NCI-H1417 treated with DMSO at 0.1 percent for 48 hours (cell line): ENCODE data around the gene IFT172.
"Not testable (repeated sequence)": the region's sequence is repeated elsewhere in the genome, so short reads cannot be mapped to it uniquely, and the experiment has no call there.

Source experiments
- DNase-seq: peaks from one replicate; lab custom pipeline; 2025; lab: John Stamatoyannopoulos, UW

IFT172 gene, protein sequence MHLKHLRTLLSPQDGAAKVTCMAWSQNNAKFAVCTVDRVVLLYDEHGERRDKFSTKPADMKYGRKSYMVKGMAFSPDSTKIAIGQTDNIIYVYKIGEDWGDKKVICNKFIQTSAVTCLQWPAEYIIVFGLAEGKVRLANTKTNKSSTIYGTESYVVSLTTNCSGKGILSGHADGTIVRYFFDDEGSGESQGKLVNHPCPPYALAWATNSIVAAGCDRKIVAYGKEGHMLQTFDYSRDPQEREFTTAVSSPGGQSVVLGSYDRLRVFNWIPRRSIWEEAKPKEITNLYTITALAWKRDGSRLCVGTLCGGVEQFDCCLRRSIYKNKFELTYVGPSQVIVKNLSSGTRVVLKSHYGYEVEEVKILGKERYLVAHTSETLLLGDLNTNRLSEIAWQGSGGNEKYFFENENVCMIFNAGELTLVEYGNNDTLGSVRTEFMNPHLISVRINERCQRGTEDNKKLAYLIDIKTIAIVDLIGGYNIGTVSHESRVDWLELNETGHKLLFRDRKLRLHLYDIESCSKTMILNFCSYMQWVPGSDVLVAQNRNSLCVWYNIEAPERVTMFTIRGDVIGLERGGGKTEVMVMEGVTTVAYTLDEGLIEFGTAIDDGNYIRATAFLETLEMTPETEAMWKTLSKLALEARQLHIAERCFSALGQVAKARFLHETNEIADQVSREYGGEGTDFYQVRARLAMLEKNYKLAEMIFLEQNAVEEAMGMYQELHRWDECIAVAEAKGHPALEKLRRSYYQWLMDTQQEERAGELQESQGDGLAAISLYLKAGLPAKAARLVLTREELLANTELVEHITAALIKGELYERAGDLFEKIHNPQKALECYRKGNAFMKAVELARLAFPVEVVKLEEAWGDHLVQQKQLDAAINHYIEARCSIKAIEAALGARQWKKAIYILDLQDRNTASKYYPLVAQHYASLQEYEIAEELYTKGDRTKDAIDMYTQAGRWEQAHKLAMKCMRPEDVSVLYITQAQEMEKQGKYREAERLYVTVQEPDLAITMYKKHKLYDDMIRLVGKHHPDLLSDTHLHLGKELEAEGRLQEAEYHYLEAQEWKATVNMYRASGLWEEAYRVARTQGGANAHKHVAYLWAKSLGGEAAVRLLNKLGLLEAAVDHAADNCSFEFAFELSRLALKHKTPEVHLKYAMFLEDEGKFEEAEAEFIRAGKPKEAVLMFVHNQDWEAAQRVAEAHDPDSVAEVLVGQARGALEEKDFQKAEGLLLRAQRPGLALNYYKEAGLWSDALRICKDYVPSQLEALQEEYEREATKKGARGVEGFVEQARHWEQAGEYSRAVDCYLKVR (N-terminal part only)

DNA sequence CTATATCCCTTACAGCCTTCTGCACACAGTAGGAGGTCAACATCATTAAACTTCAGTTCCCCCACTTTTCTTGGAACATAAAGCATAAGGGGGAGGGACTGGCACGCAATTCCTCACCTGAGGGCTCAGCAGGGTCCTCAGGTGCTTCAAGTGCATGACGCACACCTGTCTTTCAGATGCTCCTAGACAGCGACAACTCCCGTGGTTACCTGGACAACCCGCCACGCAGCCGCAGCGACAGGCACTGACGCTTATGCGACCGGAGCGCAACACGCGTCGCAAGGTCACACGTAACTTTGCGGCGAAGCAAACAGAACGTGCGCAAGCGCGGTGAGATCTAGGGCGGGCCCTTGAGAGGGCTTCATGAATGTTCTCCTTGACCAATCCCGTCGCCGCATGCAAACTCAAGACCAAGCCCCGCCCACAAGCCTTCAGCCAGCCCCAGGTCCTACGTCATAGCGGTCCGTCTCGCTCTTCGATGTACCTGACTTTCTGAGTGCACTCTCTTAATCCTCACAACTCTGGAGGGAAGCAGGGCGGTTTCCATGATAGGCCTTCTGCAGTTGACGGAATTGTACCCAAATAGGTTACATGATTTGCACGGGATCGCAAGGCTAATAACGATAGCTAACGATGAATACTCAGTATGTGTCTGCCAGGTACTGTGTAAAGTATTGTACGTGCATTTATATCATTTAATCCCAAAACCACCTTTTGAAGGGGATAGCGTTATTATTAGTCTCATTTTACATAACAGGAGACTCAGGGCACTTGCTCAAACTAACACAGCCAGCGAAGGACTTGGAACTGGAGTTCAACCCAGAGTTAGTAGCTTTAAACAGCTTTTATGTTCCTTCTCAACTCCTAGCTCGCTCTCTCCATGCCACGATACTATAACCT lies at the start of gene IFT172:
Gene IFT172 (minus strand): TSS at position 246 of the 900 bp plus-strand sequence. CDS start 90 bp downstream, at position 156.
- DNase-seq, result peak; percentile 98

DNA sequence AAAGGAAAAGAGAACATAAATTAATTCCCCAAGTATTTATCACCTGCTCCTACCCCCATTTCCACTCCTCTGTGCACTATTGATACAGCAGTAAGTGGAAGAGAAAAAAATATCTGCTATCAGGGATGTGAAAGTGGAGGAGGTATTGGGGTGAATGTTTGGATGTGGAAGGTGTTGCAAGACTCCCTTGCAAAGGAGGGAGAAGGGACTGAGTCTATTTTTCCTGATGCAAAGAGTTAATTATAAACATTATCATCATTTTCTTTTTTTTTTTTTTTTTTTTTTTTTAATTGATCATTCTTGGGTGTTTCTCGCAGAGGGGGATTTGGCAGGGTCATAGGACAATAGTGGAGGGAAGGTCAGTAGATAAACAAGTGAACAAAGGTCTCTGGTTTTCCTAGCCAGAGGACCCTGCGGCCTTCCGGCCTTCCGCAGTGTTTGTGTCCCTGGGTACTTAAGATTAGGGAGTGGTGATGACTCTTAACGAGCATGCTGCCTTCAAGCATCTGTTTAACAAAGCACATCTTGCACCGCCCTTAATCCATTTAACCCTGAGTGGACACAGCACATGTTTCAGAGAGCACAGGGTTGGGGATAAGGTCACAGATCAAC lies 49.4 kb upstream of the IFT172 start:
- not testable (repeated sequence) for DNase-seq

DNA sequence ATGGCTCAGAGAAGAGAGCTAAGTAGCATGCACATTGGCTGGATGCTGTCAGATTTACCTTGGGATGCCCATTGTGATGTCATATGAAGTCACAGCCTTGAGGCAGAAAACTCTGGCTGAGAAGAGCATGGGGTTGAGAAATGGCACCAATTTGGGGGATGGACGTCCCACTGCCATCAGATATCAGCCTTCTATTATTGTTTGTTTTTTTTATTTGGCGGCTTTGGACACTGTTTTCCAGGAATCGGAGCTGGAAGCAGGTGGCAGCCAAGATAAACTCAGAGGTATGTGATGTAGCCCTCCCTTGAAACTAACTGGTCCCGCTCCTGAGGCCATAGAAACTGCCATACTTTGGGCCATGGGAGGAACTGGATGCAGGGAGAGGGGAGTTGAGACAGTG lies 47.7 kb upstream of the IFT172 start:
- no peak for DNase-seq

DNA sequence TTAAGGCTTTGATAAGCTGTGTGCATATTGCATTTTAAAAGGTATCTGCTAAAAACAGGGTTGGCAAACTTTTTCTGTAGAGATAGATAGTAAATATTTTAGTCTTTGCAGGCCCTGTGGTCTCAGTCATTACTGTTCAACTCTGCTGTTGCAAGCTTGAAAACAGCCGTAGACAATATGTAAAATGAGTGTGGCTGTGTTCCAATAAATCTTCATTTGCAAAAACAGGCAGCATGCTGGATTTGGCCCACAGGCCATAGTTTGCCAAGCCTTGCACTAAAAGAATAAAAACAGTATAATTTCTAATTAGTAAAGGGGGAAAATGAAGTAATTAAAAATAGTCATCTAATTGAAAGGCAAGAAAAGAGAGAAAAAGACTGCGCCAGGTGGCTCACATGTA lies 42.4 kb upstream of the IFT172 start:
- DNase-seq, result no peak

DNA sequence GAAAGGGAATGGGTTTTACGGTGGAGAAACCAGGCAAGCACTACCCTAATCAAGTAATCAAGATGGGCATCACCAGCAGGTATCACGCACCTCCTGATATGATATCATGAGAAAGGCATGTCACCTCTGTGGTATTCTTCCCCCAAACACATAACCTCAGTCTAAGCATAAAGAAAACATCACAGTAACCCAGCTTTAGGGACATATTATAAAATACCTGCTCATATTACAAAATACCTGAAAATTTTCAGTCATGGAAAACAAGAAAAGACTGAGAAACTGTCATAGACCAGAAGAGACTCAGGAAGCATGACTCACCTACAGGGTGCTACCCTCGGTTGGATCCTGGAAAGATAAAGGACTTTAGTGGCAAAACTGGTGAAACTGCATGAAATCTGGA lies 37.6 kb upstream of the IFT172 start:
- no peak for DNase-seq

DNA sequence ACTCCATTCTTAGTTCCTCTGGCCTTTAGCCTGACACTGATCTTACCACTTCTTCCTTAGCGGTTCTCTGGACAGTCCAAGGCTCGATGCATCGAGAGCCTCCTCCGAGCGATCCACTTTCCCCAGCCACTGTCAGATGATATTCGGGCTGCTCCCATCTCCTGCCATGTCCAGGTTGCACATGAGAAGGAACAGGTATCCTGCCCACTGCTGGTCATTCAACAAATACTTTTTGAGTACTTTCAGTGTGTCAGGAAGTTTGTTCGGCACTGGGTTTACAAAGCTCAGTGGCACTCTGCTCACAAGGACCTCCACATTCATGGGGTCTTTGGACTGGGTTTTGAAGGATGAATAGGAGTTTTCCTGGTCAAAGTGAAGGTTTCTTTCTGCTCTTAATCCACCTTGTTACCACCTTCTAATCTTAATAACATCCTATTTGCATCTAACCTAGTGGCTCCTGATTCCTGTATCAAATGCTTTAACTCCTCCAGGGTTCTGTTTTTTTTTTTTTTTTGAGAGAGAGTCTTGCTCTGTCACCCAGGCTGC lies 32.9 kb upstream of the IFT172 start:
- no peak for DNase-seq

DNA sequence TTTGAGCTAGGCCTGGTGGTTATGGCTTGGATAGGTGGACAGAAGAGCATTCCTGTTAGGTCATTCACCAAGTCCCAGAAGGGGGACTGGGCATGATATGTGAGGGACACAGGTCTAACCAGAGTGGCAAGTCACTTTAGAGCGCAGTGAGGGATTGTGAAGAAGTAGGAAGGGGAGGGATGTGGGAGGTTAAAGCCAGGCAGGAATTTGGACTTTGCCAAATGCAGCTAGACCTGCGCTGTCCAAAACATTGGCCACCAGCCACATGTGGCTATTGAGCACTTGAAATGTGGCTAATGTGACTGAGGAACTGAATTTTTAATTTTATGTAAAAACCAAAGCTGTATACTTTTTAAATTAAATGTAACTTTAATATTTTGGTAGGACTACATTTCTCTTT lies 30.8 kb upstream of the IFT172 start:
- DNase-seq, result no peak

DNA sequence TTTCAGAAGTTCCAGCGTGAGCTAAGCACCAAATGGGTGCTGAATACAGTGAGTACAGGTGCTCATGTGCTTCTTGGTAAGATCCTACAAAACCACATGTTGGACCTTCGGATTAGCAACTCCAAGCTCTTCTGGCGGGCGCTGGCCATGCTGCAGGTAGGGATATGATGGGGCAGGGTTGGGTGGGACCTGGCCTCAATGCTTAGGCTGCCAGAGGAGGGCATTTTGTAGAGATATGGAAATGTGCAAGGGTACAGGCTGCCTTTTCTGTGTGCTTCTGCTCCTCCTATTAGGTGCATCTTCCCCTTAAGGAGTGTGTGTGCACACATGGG lies 29.2 kb upstream of the IFT172 start:
- DNase-seq, result no peak

DNA sequence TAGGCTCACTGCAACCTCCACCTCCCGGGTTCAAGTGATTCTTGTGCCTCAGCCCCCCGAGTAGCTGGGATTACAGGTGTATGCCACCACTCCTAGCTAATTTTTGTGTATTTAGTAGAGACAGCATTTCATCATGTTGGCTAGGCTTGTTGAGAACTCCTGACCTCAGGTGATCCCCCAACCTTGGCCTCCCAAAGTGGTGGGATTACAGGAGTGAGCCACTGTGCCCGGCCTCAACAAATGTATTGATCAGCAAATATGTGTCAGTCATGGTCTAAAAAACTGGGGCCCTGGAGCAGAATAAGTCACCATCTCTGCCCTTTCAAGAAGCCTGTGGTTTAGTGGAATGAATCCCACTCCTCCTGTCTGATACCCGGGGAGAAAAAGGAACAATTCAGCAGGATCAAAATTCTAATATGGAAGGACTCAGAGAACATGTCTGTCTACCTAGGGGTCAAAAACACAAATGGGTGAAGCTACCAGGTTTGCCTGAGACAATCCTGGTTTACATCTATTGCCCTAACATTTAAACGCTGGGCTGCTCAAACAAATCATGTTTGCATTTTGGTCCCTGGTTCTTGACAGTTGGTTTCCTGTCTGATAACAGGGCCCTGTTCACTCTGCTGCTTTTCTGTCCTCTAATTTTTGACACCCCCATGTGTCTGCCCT lies 28.7 kb upstream of the IFT172 start:
- no peak for DNase-seq

DNA sequence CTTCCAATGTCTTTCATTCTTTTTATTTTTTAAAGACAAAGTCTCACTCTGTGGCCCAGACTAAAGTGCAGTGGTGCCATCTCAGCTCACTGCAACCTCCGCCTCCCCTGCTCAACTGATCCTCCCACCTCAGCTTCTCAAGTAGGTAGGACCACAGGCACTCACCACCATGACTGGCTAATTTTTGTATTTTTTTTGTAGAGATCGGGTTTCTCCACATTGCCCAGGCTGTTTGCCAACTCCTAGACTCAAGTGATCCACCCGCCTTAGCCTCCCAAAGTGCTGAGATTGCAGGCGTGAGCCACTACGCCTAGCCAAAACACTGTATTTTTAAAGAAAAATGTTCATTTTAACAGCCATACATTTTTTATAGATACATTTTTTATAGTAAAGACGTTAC lies 19.8 kb upstream of the IFT172 start:
- no peak for DNase-seq

DNA sequence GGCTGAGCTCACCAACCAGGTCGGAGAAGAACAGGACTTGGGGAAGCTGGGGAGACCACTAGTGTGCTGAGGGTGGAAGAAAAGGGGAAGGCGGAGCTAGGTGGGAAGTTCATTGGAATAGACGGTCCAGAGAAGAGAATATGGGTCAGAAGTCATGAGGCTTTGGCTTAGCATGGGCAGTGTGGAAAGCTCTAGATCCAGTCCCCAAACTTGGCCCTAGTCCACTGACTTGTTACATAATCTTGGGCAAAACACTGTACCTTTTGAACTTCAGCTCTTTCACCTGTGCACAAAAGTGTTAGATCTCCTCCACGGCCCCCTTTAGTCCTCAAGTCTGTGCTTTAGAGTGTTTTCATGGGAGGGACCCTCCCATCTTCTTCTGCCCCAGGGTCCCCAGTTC lies 17.8 kb upstream of the IFT172 start:
- no peak for DNase-seq

DNA sequence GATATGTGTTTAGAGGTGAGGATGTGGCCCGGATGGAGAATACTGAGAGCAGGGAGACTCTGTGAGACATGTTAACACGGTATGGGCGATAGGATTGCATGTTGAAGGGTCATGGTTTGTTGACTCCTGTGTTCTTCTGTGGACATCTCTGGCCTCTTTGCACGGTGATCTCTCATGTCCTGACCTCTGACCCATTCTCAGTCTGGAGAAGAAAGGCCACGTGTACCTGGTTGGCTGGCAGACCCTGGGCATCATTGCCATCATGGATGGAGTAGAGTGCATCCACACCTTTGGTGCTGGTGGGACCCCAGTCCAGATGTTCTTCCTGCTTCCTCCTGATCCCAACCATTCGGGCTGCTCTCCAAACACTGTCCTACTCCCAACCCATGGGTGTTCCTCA lies 17.0 kb upstream of the IFT172 start:
- DNase-seq, result no peak

DNA sequence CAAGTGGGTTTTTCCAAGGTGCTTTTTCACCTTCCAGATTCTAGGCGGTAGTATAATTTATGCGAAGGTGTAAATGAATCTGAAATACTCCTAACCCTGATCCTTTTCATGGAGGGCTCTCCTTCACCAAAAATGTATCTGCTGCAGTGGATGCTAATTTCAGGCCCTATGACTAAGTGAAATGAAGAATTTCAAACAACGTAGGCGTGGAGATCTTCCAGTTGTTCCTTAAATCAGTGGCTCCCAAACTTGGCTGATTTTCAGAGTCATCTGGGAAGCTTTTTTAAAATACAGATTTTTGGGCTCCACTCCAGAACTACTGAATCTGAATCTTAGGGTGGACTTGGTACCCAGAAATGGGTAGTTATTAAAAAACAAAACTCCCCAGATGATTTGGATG lies 12.6 kb upstream of the IFT172 start:
- no peak for DNase-seq

DNA sequence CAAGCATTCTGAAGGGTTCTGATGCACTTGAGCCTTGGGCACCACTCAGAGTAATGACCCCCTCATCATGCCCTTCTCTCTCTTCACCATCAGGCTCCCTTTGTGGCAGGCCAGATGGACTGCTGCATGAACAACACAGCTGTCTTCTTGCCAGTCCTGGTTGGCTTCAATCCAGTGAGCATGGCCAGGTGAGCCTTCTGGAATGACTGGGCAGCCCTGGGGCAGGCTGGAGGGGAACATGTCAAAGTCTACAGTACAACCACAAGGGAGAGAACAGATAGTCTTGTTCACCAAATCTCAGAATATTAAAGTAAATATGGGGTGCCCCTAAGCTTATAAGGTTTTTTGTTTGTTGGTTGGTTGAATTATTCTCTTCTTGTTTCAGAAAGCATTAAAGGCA lies 11.5 kb upstream of the IFT172 start:
- no peak for DNase-seq

DNA sequence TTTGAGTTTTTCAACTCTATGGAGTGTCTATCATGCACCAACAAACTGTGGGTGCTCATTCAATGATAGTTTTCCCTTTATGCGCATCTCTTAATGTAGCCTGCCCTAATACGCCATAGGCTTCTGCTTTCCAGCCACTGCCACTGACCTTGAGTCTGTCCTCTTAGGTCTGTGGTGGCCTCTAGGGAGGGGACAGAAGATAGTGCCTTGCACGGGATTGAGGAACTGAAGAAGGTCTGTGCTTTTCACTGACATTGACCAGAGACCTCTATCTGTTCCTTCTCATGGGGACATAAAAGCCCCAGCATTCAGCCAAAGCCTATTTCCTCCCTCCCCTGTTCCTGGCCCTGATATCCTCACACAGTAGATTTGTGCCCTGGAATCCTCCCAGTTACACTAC lies 9.4 kb upstream of the IFT172 start:
- DNase-seq, result no peak

DNA sequence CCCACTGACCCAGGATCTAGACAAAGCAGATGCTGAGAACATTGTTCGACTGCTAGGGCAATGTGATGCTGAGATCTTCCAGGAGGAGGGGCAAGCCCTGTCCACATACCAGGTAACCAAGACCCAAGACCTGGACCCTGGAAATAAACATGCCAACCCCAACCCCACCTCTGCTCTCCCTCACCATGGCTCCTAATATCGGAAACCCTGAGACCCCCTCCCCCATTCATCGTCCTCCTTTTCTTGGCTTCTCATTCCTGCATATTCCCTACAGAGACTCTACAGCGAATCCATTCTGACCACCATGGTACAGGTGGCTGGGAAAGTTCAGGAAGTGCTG lies 7.7 kb upstream of the IFT172 start:
- DNase-seq, result no peak

DNA sequence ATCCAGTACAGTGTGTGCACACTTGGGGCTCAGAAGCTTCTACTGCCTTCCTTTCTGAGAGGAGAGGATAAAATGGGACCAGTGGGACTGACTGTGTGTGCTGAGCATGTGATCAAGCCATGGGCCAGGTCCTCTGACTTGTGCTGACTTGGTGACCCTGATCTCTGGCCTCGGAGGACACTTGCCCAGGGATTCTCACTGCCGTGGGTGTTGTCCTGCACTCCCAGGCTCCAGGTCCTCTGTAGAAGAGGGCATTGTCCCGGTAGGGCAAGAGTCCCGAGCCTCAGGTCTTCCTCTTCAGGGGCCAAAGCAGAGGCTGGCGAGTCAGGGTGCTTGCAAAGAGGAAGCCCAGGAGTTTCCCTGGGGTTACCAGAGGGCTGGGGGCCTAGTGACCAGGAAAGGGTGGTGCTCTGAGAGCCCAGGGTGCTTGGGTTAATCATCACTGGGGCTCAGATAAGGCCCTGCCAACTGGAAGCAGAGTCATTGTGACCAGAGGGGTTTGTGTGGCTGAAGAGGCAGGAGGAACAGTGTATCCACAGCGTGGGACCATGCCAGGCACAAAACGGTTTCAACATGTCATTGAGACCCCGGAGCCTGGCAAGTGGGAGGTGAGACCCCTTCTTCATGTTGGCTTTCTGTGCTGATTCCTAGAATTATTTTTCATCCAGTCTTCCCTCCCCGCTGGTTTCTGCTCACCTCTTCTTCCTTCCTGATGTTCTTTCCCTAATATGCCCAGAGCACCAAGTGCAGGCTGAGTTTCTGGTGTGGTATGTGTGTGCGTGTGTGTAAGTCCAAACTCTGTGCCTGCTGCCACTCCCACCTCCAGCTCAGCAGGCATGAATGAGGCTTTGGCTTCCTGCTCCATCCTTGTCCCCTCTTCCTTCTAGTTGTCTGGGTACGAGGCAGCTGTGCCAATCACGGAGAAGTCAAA lies 7.1 kb upstream of the IFT172 start, which contains the start of gene GCKR:
Gene GCKR (plus strand): TSS at position 483 of the 931 bp plus-strand sequence. CDS start 66 bp downstream, at position 549.
- no peak for DNase-seq

DNA sequence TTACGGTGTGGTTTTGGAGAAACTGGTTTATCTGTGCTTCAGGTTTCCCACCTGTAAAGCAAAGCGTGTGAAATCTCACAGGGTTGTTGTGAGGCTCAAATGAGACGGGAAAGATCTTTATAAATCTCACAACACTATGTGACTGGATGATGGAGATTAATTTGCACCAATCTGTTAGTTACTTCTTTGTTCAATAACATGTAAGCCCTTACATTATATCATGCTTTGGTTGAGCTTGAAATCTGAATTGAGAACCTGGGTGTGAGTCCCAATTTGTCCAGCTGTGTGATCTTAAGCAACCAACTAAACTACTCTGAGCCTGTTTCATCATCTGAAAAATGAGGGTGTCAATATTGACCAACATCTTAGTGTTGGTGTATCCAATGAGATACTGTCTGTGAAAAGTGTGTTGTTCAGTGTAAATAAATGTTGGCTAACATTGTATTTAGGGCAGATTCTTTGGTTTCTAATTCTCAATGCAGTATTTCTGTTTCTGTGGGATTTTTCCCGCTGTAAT lies 6.4 kb upstream of the IFT172 start:
- no peak for DNase-seq
